Stomach (tissue), 4 donors: ENCODE measurements around the gene TNS1.

ENCODE experiments used
- CTCF ChIP-seq, 7 experiments: fragments of 450-650 bp in 4 of 7; fragments of 200-600 bp in 3 of 7; sonication (generic) in 3 of 7; IDR thresholded peaks; one replicate each; pipeline ENCODE4 v1.5.1; 2016 to 2019; ENCODE audit warnings: antibody characterized with exemption in 7 of 7, control low read depth in 2 of 7, mild to moderate bottlenecking in 1 of 7
- POLR2A ChIP-seq, 4 donors: fragments of 450-650 bp; IDR thresholded peaks; one replicate each; pipeline ENCODE4 v1.6.1; 2016; ENCODE audit warnings: antibody characterized with exemption in 4 of 4, control low read depth in 2 of 4, mild to moderate bottlenecking in 1 of 4, moderate library complexity in 1 of 4
- POLR2AphosphoS5 ChIP-seq, 3 donors: sonication (generic); formaldehyde crosslinking; IDR thresholded peaks; one replicate each; pipeline ENCODE4 v1.6.1; 2016; ENCODE audit warnings: antibody characterized with exemption in 3 of 3

- TF ChIP-seq POLR2AphosphoS5 (IDR thresholded peaks at IDR 0.05), result no peak
- TF ChIP-seq CTCF (IDR thresholded peaks at IDR 0.05), result no peak
- no peak for TF ChIP-seq POLR2A (IDR thresholded peaks at IDR 0.05)
These were observed 22.1 kb upstream of the TNS1 start for GRCh38 chr2:218024871-218025270.
